DOHH2 (cell line): ENCODE results near the gene TM9SF2.

Experiments
- EZH2phosphoT487 ChIP-seq: fragments of 200-600 bp; sonication (generic); IDR thresholded peaks from 2 replicates; pipeline ENCODE4 v1.6.1; 2017; ENCODE audit warnings: borderline replicate concordance, mild to moderate bottlenecking, antibody characterized with exemption, low read length, moderate library complexity, mixed read lengths
- TF ChIP-seq, protein P1 (sequence below): fragments of 200-600 bp; sonication (generic); IDR thresholded peaks from one replicate; pipeline ENCODE4 v1.5.1; 2014; ENCODE audit warnings: antibody characterized with exemption, mild to moderate bottlenecking, low read depth, low read length; ENCODE audit not compliant: poor library complexity, severe bottlenecking

DNA sequence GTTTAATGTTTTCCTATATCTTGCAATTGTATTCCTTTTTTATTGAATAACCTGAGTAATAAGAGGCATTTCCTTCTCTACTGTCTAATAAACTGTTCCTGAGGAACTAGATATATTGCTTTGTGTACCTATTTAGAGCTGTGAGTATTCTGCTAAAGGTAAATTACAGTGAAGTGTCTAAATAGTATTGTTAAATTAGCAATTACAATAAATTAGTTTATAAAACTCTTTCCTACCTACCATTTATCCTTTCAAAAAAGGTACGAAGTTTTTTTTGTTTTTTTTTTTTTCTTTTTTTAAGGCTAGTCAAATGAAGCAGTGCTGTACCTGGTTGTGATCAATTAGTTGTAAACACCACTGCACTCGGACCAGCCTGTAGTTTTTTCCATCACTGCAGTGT is 34.8 kb downstream of the TM9SF2 start:
- TF ChIP-seq, protein P1, sequence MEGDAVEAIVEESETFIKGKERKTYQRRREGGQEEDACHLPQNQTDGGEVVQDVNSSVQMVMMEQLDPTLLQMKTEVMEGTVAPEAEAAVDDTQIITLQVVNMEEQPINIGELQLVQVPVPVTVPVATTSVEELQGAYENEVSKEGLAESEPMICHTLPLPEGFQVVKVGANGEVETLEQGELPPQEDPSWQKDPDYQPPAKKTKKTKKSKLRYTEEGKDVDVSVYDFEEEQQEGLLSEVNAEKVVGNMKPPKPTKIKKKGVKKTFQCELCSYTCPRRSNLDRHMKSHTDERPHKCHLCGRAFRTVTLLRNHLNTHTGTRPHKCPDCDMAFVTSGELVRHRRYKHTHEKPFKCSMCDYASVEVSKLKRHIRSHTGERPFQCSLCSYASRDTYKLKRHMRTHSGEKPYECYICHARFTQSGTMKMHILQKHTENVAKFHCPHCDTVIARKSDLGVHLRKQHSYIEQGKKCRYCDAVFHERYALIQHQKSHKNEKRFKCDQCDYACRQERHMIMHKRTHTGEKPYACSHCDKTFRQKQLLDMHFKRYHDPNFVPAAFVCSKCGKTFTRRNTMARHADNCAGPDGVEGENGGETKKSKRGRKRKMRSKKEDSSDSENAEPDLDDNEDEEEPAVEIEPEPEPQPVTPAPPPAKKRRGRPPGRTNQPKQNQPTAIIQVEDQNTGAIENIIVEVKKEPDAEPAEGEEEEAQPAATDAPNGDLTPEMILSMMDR: no peak
- no peak for TF ChIP-seq EZH2phosphoT487
